Glutamatergic neuron (in vitro differentiated cells): ENCODE results near the gene PPP1R26. TPM values are rescaled to one million over a fixed set of nuclear protein-coding genes. Genes with fewer than 3 reads are reported as not detected.
A peak's percentile ranks its signal among the peaks of the same experiment; 100 is the strongest.

ENCODE experiments used
- DNase-seq: peaks from one replicate; pipeline ENCODE4 v3.0.0; 2022
- H3K27ac Mint-ChIP-seq: one replicate; pipeline ENCODE4 v1.8.0; 2020; ENCODE audit warnings: mild to moderate bottlenecking, mixed read lengths, inconsistent platforms; ENCODE audit not compliant: unreplicated experiment
- H3K27me3 Mint-ChIP-seq: one replicate; pipeline ENCODE4 v1.8.0; 2020; ENCODE audit warnings: mild to moderate bottlenecking, moderate library complexity, mixed read lengths, inconsistent platforms; ENCODE audit not compliant: unreplicated experiment
- H3K36me3 Mint-ChIP-seq: one replicate; pipeline ENCODE4 v1.8.0; 2020; ENCODE audit warnings: mild to moderate bottlenecking, mixed read lengths, inconsistent platforms; ENCODE audit not compliant: unreplicated experiment
- H3K4me1 Mint-ChIP-seq: one replicate; pipeline ENCODE4 v1.8.0; 2020; ENCODE audit warnings: mild to moderate bottlenecking, low read depth, mixed read lengths, inconsistent platforms; ENCODE audit not compliant: unreplicated experiment
- H3K4me3 Mint-ChIP-seq: one replicate; pipeline ENCODE4 v1.8.0; 2020; ENCODE audit warnings: mild to moderate bottlenecking, mixed read lengths, inconsistent platforms; ENCODE audit not compliant: unreplicated experiment
- H3K9me3 Mint-ChIP-seq: one replicate; pipeline ENCODE4 v1.8.0; 2020; ENCODE audit warnings: mild to moderate bottlenecking, moderate library complexity, mixed read lengths, inconsistent platforms; ENCODE audit not compliant: unreplicated experiment
- total RNA-seq: library from RNA; stranded (reverse); fragmentation: NEBNext Ultra II Directional; extraction: Animal tissue kit (Norgen Biotek cat#: 25700); gene quantifications from one replicate; pipeline ENCODE4 v1.2.1, GENCODE V29; 2021; ENCODE audit not compliant: unreplicated experiment
- TF ChIP-seq, protein P1 (sequence below): fragments of 200-600 bp; sonication (generic); IDR thresholded peaks from one replicate; pipeline ENCODE4 v1.5.0; 2021; ENCODE audit not compliant: partially characterized antibody, unreplicated experiment

PPP1R26 gene
- total RNA-seq, 1 donor from 2014 or later = 22.2 TPM

DNA sequence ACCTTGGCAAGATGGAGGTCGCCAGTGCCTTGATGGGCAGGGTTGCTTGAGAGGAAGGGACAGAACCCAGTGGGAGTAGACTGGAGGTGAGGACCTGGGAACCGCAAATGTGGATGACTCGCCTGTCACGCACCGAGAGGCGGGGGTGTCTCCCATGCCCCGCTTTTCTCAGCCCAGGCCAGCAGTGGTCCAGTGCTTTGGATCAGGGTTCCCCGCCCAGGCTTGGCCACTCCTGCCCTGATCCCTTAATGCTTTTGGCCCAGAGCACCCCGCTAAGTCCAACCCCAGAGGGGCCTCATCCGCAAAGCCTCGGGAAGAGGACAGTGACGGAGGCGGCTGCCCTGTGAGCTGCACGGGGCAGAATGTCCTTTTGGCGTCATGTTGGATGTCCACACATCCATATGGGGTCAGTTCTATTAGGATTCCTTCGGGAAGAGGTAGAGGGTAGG lies 23.3 kb downstream of the PPP1R26 start:
- TF ChIP-seq, protein P1, sequence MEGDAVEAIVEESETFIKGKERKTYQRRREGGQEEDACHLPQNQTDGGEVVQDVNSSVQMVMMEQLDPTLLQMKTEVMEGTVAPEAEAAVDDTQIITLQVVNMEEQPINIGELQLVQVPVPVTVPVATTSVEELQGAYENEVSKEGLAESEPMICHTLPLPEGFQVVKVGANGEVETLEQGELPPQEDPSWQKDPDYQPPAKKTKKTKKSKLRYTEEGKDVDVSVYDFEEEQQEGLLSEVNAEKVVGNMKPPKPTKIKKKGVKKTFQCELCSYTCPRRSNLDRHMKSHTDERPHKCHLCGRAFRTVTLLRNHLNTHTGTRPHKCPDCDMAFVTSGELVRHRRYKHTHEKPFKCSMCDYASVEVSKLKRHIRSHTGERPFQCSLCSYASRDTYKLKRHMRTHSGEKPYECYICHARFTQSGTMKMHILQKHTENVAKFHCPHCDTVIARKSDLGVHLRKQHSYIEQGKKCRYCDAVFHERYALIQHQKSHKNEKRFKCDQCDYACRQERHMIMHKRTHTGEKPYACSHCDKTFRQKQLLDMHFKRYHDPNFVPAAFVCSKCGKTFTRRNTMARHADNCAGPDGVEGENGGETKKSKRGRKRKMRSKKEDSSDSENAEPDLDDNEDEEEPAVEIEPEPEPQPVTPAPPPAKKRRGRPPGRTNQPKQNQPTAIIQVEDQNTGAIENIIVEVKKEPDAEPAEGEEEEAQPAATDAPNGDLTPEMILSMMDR = no peak
- H3K9me3 Mint-ChIP-seq = peaks cover 3% of the 10 kb centered on the region
- H3K4me3 Mint-ChIP-seq = no peak overlapping the region
- peaks cover 8% of the 10 kb centered on the region for H3K27me3 Mint-ChIP-seq
- H3K27ac Mint-ChIP-seq = no peak overlapping the region
- DNase-seq = peak; percentile 11
- peaks cover 5% of the 10 kb centered on the region for H3K4me1 Mint-ChIP-seq
- H3K36me3 Mint-ChIP-seq = peaks cover 1% of the 10 kb centered on the region

DNA sequence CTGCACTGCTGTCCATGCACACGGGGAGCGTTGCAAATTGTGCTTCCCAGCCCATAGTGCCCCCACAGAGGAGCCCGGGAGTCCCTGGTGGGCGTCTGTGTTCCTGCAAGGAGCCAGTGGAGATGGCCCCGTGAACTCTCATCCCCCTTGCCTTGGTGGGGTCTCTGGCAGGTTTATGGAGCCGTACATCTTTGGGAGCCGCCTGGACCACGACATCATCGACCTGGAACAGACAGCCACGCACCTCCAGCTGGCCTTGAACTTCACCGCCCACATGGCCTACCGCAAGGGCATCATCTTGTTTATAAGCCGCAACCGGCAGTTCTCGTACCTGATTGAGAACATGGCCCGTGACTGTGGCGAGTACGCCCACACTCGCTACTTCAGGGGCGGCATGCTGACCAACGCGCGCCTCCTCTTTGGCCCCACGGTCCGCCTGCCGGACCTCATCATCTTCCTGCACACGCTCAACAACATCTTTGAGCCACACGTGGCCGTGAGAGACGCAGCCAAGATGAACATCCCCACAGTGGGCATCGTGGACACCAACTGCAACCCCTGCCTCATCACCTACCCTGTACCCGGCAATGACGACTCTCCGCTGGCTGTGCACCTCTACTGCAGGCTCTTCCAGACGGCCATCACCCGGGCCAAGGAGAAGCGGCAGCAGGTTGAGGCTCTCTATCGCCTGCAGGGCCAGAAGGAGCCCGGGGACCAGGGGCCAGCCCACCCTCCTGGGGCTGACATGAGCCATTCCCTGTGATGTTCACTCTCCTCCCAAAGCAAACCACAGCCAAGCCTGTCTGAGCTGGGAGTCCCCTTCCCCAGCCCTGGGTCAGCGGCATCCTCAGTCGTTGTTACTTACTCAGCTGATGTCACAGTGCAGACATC lies 24.0 kb downstream of the PPP1R26 start:
- Mint-ChIP-seq H3K27ac (no peak overlapping the region), H3K4me3 (no peak overlapping the region), H3K27me3 (peaks cover 6% of the 10 kb centered on the region), H3K9me3 (peaks cover 3% of the 10 kb centered on the region), H3K36me3 (peaks cover 5% of the 10 kb centered on the region), H3K4me1 (peaks cover 5% of the 10 kb centered on the region)
- TF ChIP-seq, protein P1 = no peak
- peak; percentile 17 for DNase-seq

DNA sequence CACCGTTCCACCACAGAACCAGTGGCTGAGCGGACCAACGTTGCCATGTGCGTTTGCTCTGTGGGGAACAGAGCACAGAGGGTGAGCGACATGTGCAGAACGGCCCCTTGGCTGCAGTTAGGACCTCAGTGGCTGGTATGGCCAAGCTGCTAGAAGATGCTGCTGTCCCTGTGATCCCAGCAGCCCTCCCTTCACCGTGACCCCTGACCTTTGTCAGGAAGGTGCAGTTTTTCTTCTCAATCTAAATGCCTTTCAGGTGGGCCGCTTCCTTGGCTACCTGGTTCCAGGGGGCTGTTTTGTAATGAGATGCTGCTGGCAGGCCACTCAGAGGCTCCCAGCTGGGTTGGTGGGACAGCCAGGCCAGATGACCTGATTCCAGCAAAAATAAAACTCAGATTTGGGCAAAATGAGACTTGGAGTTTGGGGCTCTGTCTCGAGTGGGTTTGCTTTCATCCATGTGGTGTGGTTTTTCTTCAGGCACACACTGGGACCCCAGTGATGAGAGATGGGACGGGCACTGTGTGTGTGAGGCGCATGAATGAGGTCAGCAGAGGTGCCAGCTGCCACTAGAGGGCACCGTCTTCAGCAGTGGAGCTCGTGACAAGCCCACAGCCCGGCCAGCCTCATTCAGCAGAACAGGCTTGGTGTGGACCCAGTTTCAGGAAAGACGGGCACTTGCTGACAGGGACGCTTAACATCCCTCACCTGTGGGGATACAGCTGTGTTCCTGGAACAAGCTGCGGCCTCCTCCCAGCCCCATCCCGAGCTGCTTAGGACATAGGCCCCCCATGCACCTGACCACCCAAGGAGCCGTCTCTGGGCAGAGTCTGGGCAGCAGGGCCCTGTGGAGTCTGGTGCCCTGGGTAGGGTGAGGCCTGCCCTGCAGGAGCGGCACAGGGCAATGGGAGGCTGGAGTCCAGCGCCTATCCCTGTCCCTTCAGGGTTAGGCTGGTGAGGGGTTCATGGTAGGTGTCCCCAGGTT lies 25.0 kb downstream of the PPP1R26 start:
- Mint-ChIP-seq H3K27ac (no peak overlapping the region), H3K4me3 (no peak overlapping the region), H3K9me3 (peaks cover 5% of the 10 kb centered on the region), H3K36me3 (peaks cover 15% of the 10 kb centered on the region), H3K27me3 (peaks cover 9% of the 10 kb centered on the region), H3K4me1 (peaks cover 5% of the 10 kb centered on the region)
- DNase-seq = peak; percentile 82
- TF ChIP-seq, protein P1 = peak; percentile 69

DNA sequence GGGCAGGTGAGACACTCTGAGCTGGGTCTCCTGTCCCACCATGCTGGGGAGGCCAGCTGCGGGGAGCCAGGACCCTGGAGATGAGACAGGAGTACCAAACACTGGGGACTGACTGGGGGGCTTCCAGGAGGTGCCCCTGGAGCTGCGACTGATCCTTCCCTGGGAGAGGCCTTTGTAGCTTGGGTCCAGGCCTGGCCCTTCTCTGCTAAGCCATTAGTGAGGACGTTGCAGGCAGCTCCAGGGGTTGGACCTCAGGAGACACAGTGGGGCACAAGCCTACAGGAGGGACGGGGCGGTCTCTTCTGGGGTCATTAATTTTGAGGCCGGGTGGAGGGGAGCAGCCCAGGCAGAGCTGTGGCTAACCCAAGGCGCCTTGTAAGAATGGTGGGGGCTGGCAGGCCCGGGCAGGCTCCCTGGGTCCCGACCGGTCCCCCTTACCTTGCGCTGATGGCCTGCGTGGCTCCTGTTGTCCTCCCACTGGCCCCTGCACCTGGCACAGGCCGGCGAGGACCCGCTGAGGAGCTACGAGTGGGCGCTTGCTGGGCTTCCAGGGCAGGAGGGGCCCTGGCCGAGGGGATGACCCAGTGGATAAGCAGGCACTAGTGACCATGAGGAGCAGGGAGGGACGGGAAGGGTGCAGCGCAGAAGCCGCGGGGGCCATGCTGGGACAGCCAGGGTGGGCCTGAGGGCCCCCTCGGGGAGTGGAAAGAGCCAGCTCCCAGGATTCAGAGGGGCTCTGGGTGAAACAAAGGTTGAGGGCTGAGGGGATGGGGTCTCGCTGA lies 26.0 kb downstream of the PPP1R26 start:
- Mint-ChIP-seq H3K36me3 (peaks cover 15% of the 10 kb centered on the region), H3K9me3 (peaks cover 5% of the 10 kb centered on the region), H3K27me3 (peaks cover 9% of the 10 kb centered on the region), H3K4me1 (peaks cover 5% of the 10 kb centered on the region), H3K27ac (no peak overlapping the region), H3K4me3 (no peak overlapping the region)
- TF ChIP-seq, protein P1 = no peak
- no peak for DNase-seq
